NCI-H2227 (cell line): ENCODE results near the gene ZFAND5.

Source experiments
- DNase-seq: peaks from one replicate; lab custom pipeline; 2025; ENCODE audit not compliant: unreplicated experiment; lab: John Stamatoyannopoulos, UW

The ZFAND5 gene

DNA sequence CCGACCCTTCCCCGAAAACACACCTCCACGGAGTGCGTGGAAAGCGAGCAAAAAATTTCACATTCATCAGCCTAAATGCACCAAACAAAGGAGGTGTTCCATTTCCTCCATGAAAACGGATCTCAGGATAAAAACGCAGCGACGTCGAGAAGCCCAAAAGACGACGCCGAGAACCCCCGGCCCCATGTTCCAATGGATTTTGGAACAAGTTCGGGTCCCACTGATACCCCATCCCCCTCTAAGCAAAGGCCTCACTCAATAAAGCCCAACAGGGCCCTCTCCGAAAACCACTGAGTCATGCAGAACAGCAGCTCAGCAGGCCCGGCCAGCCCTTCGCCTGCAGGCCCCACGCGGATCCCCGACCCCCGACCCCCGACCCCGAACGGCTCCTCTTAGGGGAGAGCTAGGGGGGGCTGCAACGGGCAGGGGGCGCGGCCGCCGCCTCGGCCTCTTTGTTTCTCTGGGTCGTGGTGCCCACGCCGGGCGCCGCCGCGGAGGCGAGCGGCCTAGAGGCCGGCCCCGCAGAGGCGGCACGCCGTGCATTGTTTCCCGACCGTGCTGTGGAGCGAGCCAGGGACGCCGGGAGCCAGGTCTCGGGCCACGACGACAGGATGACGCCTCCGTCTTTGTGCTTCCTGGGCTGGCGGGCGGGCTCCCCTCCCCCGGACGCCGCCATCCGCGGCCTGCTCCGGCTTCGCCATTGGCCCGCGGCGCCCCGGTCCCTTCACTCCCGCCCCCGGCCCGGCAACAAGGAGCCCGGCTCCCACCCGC, 915 bp downstream of the ZFAND5 start:
- peak; percentile 62 for DNase-seq

DNA sequence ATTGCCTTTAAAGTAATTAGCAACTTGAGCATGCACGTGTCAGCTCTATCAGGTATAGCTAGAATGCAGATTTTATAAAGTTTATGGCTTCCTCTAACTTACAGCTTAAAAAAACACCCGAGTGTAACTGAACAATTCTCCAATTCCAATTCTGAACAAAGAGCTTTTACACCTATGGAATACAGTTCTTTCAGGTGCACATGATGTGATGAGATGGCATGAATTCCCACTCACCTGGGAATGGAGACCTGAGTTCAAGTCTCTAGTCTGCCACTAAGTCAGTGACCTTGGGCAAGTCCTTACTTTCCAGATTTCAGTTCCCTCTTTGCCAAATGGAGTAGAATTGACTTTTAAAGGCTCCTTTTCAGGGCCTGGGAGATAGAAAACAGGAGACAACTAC, 1.8 kb downstream of the ZFAND5 start:
- no peak for DNase-seq

DNA sequence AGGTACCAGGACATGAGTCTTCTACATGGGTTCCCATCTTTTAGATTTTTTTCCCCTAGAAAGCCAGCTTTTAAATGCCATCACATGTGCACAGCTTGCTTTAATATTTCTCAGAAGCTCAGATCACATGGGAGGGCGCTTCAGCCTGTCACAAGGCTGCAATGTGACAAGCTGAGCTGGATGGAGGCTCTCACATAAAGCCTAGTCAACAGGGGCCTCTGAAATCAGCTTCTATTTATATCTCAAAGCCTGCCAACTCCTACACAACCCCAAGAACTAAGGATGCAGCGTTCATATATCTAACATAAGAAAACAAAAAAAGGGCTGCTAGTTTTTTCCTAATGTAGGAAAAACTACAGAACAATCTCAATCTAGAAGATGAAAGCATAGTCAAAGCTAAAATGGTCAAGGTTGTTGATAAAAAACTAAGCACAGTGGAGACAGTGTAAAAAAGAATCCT, 2.3 kb downstream of the ZFAND5 start:
- DNase-seq, result peak; percentile 54

DNA sequence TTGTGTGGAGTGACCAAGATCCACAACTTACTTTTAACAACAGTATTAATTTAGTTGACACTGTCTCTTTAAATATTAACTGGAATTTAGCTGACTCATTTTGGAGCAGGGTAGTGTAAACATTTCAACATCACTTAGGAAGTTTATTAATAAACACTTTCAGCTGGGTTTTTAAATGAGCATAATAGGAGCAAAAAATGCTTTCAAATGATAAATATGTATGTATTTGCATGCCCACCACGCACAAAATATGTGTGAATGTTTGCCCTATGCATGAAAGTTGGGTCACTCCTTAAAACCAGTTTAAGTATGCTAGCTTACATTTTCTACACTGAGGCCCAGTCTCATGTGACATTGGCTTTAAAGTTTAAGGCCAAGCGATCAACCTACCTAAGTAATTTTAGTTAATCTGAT, 2.9 kb downstream of the ZFAND5 start:
- no peak for DNase-seq

DNA sequence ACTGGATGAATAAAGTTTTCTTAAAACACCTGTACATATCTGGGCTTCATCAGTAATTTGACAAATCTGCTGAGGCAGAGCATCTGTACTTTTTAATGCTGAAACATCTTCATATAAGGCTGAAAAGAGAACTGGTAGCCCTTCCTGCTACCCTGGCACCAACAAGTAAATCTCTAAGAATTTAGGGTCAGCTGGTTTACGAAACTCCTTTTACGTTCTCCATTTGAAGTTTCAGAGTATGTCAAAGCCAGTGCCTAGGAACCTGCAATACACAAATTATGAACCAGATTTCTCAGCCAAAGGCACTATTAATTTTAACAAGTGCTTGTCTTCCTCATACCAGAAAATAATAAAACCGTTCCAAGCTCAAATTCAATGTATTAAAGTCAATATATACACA, 3.8 kb downstream of the ZFAND5 start:
- DNase-seq, result no peak

DNA sequence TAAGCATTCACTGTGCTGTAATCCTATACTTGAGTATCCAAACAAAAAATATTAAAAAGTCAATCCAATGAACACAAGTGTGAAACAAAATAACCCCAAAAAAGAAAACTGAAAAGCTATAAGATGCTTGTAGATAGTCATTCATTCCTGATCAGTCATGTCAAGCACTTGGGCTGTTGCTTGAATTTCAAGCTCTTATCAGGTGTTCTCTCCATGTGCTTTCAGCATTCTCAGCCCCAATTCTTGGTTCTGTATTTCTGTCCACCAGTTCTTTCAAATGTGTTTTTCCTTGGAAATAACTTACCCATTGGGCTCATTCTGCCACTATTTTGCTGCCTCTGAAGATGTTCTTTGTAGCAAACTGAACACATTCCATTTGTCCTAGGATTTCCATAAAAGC, 4.7 kb downstream of the ZFAND5 start:
- no peak for DNase-seq

DNA sequence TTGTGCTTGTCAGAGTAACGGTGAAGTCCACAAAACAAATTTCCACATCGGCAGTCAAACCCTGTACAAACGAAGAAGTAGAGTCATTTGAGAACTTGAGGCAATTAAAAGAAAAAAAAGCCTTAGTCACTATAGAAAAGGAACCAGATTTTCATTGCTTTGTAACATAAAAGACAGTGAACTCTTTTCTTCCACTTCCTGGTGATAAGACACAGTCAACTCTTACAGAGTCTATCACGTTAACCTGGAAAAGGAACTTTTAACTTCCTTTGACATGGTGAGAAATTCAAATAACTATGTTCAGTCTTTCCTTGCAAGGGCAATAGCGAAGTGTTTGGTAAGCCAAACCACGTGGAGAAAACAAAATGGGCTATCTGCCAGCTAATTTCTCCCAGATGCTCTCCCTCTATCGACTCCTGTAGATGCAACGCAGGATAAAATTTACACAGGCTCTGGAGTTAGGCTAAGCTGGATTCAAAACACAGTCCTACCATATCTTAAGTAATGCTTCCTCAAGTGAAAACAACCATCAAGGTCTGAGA, 8.9 kb downstream of the ZFAND5 start:
- no peak for DNase-seq

DNA sequence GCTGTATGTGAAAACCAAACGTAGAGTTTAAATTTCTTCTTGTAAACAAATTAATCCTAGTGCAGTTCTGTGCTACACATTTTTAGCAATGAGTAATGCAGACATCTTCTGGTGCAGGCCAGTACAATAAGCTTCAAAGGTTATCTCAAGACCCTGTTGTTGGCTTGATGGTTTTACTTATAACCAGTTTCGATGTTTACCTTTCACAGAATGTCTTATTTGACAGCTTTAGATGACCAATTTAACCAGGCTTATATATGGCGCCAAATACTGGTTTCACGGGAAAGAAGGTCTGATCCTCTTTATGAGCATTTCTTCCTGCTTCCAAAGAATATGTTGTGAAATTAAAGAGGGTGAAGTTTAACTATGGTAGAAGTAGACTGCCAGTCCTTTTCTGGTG, 9.9 kb downstream of the ZFAND5 start:
- no peak for DNase-seq

DNA sequence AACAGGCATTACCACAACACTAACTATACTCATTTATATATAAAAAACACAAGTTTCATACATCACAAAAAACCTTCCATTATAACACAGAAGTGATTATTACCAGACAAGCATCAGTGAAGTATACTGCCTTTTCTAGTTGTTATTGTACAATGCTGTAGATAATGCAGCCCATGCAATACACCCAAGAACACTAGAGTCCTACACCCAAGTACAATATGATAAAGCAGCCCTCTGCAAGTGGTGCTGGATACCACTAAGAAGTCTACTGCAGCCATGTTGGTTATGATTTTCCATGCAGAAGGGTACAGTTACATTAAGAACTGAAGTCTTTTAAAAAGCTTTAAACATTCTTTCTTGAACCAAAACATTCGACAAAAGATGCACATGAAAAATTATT, 10.3 kb downstream of the ZFAND5 start:
- no peak for DNase-seq

DNA sequence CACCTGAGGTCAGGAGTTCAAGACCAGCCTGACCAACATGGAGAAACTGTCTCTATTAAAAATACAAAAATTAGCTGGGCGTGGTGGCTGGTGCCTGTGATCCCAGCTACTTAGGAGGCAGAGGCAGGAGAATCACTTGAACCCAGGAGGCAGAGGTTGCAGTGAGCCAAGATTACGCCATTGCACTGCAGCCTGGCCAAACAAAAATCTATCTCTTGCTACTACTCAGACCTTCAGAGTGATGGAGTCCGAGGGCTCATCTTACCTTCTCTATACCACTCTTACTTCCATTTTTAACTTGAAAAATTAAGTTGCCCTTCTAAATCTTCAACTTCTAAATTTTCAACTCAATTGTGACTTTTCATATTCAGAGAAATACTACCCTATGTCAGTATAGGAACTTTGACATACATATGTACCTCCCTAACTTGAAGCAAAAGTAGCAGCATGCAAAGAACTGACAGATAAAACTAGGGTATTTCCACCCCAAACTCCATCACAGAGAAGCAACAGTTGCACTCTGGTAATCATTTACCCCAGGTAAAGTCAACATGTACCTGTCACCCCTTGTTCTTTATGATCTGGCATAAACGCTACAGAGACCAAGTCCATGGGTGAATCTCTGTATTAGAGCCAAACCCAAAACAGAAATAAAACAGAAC, 11.4 kb downstream of the ZFAND5 start:
- DNase-seq, result no peak

DNA sequence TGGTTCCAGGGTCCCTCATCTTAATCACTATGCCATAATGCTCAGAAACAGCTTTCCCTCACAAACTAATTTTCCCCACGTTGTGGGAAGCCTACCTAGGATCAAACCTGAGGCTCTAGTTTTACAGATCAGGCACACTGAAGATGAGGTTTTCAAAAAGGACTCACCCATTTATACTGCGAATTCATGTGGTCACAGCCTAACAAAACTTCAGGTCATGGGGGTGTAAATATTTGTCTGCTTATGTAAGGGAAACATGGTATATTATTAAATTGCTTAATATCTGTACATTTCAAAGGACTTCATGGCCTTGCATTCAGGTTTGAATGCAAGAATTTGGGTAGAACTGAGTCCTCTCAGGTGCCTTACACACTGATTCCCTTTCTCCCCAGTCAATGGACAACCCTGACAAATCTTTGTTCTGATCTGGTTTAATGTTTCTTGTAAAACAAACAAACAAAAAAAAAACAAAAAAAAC, 12.1 kb downstream of the ZFAND5 start:
- no peak for DNase-seq

DNA sequence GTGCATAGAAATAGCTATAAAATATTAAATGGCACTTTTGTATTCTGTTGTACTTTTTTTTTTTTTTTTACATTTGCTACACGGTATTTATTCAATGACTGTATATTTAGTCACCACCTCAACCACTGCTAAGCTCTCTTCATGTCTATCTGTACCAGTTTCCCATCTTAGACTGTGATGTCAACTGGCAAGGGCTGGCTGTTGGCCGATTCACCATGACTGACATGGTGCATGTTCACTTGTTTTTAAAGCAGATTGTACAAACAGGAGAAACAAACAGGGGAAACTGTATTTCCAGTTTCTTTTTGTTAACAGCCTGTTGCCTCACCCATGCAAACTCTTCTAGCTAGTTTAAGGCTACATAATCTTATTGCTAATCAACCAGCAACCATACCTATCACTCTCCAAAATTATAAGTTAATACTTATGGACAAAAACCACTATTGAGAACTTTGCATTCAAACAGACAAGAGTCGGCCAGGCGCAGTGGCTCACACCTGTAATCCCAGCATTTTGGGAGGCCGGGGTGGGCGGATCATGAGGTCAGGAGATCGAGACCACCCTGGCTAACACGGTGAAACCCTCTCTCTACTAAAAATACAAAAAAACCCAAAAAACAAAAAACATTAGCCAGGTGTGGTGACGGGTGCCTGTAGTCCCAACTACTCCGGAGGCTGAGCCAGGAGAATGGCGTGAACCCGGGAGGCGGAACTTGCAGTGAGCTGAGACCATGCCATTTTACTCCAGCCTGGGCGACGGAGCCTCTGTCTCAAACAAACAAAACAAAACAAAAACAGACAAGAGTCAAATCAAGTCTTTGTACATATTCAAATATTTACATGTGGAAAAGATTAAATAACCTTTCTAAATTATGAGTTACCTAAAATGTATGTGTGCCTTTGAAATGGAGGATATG, 13.2 kb downstream of the ZFAND5 start:
- no peak for DNase-seq

DNA sequence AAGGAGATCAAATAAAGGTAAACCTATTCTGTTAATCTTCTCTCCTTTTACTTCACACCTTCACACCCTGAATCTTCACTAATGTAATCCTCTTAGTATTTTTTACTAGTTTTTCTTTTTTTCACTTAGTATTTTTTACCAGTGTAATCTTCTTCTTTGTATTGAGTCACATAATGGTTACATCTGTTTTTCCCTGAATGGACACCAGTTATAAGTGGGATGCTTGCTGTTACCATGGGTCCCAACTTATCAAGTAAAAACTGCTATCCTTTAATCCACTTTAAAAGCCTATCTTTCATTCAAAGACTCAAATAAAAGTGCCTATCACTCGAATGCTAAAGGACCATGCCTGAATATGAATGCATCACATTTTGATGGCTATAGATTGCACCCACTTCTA, 15.1 kb downstream of the ZFAND5 start:
- DNase-seq, result no peak

DNA sequence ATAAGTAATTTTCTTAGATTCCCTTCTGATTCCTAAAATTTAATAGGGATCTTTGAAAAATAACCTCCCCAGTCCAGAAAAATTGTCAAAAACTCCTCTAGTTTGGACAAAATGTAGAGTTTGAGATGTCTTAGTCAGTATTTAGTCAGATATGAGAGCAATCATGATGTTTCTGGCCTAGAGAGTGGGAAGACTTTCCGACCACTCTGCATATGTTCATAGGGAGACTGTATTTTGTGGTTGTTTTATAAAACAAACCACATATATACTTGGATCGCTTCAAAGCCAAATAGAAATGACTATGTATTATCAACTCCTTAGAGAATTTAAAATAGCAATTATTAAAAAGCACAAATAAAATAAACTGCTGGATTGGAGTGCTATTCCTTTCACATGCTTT, 15.8 kb downstream of the ZFAND5 start:
- no peak for DNase-seq

DNA sequence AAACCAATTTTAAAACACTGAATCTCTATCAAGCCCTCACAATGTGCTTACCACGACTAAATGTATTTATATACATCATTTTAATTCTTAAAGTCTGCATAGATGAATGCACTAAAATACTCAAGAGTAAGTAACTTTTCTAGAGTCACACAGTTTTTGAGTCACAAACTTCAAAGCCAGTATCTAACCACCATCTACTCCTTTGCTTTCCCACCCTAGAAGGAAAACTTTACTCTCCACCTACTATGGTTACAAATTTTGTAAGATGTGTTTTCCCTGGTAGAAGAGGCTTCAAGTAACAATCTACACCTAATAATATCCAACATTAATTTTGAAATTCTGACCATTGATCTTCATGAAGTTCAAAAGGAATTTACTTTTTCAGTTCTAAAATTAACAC, 18.7 kb downstream of the ZFAND5 start:
- DNase-seq, result no peak

DNA sequence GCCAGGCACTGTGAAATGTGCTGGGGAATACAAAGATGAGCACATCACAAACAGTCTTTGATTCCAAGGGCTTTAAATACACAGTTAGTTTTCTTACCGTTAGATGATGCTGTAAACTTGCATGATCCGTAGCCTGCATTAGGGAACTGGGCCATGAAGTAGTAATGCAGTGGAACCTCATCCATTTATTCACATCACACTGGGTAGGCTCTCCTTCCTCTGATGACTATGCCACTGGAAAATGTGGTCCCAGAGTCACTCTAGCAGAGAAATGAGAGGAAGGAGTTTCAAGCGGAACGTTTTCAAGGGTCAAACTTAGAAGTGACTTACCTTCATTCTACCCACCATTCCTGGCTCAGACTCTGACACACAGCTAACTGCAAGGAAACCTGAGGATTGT, 26.4 kb downstream of the ZFAND5 start:
- no peak for DNase-seq

DNA sequence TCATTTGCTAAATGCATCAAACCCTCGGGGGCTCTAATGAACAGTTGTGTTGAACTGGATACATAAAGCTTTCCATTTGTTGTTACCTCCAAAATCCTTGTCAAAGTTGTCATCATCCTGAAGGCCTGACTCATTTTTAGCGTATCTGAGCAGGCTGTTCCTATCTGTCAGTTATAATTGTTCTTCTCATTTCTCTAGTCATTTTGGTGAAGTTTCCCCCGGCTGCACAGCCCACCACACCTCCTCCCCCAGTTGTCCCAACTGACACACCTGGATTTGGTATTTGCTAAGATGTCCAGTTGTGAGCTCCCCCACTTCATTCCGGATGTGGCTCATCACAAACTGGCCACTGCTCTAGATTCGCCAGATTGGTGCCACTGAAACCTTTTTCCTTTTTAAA, 27.7 kb downstream of the ZFAND5 start:
- no peak for DNase-seq

DNA sequence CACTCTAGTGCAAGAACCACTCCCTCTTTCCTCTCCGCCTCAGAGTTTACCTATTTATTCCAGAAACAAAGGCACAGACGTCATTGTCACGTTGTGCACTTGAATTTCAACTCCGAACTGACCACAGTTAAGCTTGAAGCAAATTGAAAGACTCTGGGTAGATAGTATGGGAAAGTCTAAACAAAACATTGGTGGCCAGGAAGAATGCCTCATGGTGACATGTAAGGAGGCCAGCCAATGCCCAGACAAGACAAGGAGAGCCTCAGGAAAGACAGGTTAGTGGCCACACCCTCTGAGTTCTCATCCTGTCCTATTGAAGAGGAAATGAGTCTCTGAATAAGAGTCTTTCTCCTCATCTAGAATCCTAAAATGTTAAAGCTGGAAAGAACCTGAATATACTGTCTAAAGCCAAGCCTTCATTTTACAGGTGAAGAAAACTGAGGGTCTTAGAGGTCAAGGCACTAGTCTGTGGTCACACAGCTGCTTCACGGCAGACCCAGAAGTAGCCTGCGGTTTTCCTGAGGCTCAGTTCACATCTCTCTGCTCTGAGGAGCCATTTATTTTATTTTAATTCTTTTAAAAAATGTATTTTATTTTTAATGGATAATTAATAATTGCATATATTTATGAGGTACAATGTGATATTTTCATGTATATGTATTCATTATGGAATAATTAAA, 30.2 kb downstream of the ZFAND5 start:
- no peak for DNase-seq

DNA sequence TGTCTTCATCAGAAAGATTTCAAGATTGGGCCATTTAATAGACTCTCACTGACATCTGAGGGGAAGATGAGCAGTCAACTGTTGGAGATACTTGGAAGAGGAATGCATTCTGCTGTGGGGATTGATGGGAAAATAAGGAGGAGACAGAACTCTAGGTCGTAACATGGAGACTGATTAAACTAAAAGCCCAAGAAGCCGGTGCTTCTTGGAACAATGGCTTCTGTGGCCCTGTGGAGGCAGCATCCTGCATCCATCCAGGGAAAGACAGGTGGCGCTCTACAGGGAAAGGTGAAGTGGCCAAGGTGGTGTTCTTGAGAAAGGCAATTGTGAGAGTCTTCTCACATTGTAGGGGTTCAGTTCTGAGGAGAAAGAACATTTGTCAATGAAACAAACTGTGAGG, 31.3 kb downstream of the ZFAND5 start:
- DNase-seq, result no peak

DNA sequence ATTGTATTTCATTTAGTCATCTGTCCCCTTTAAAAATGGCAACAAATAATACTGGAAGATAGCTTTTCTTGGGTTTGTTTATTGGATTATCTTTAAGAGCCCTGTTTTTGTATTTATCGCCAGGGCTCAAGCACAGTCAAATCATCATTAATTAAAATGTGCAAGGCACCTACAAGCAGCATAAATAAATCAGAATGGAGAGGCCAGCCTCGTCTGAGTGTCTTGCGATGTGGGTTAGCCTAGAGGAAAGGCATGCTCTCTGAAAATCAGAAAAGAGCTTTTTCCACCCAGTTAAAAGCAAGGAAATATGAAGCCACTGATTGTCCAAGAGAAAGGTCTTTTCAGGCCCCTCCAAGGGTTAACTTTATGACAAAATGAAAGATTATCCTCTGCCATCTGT, 31.8 kb downstream of the ZFAND5 start:
- no peak for DNase-seq

DNA sequence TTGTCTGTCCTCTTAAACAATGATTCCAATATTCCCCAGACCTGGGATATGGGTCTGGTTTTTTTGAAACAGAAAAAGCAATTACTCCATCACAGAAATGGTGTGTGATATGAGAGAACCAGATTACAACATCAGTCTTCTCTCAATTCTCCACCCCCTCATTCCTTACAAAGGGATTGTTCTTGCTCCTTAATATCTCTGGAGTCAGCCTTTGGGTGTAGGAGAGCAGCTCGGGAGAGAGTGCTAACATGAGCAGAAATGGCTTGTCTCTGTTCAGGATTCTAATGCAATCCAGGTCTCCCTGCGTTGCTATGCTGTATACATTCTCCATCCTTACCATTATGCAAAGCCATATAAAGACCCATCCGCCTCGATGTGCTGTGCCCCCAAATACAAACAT, 32.7 kb downstream of the ZFAND5 start:
- DNase-seq, result no peak
